ENCODE data around the gene SIAH2. TPM values are rescaled to one million over a fixed set of nuclear protein-coding genes. Genes with fewer than 3 reads are reported as not detected.
A peak's percentile ranks its signal among the peaks of the same experiment; 100 is the strongest.

SIAH2 gene
- total and polyA plus RNA-seq, 9 of the 15 experiments (the other 6 are each of a cell fraction or from before 2014, with no cell fraction given): 4.8 to 39.0 (median 29.9) TPM

DNA sequence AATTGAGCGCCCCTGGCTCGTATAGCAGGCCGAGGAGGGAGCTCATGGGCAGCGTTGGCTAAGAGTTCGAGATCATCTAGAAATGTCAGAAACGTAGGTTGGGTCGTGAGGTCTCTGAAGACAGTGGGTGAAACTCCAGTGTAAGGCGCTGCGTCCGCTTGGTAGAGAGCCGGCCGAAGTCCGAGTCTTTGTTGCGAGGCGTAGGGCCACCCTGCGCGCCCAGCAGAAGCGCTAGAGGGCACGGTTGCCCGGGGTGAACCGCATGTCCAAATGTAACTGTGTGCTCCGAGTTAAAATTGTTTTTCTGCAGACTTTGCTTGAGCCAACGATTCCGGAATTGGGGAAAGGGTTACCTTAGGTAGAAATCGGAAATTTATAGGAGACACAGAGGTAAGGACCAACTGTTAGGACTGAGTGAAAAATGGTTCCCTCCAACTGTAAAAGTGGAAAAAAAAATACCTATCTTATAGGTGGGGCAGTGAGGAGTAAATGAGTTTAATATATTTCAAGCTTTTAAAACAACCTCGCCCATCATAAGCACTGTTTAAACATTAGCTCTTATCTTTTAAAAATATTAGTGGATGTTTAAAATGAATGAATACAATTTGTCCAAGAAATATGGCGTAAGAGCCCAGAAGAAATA lies 993 bp upstream of the SIAH2 start:
- BruUV-seq (replicated peaks): TSS peak; percentile 93
- ATAC-seq (peak; percentile 76), DNase-seq (ENCODE audit: extremely low read depth in 1 of 4, low spot score in 3 of 4) (peak in 2 of 4 experiments; percentile 73 to 81), FAIRE-seq (no peak)
- Histone ChIP-seq H3K9me1 (ENCODE audit: control insufficient read depth, insufficient read depth, low read length) (no peaks in the 10 kb centered on the region), H3K4me2 (ENCODE audit: insufficient read depth, low read length) (peak overlapping the region; percentile 84), H3K79me2 (ENCODE audit: control insufficient read depth, insufficient read depth, low read length) (peaks cover 52% of the 10 kb centered on the region), H3K27ac (ENCODE audit: extremely low read depth, low read depth, low read length) (peak overlapping the region; percentile 84), H3K36me3 (ENCODE audit: control insufficient read depth, insufficient read depth, low read length) (peaks cover 18% of the 10 kb centered on the region), H4K20me1 (replicated peaks; ENCODE audit: control insufficient read depth, insufficient read depth, low read length) (no peaks in the 10 kb centered on the region), H2AFZ (ENCODE audit: low read depth, low read length) (peak overlapping the region; percentile 87), H3K9me3 (replicated peaks; ENCODE audit: control insufficient read depth, insufficient read depth, low read depth, low read length) (no peaks in the 10 kb centered on the region), H3K27me3 (ENCODE audit: control insufficient read depth in 2 of 2, insufficient read depth in 2 of 2, low read length in 2 of 2) (no peaks in the 10 kb centered on the region), H3K4me1 (replicated peaks in 1 of 2; ENCODE audit: control insufficient read depth in 2 of 2, insufficient read depth in 2 of 2, low read length in 2 of 2) (peaks cover 21 to 28% of the 10 kb centered on the region in 2 experiments; a peak in 4 of 5 replicates), H3K9ac (ENCODE audit: insufficient read depth in 1 of 2, low read depth in 2 of 2, low read length in 2 of 2) (peak overlapping the region; percentile 78 to 98), H3K4me3 (peak overlapping the region; percentile 72)
- in situ Hi-C loops (cut with MboI): no loop called here
- intact Hi-C loops (cut with micrococcal nuclease): loop anchor here (1.0 kb wide), 1 partner anchor 37 kb away; no protein-coding TSS in a partner anchor
- ChIA-PET POLR2A (interaction anchor here (0.6 to 2.1 kb wide), 10 partner anchors 8 to 220 kb away, joined by 3 to 10 read pairs (median 4); partner anchors contain the start of gene ERICH6), CTCF (ENCODE audit: low intra/inter-chr PET ratio) (no interaction called here)
- WGBS (ENCODE audit: insufficient coverage, low coverage, missing lambda C conversion rate): 3% methylated on average over 27 of the region's 27 CpGs
- TF ChIP-seq, protein P1, sequence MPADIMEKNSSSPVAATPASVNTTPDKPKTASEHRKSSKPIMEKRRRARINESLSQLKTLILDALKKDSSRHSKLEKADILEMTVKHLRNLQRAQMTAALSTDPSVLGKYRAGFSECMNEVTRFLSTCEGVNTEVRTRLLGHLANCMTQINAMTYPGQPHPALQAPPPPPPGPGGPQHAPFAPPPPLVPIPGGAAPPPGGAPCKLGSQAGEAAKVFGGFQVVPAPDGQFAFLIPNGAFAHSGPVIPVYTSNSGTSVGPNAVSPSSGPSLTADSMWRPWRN (IDR thresholded peaks at IDR 0.05; ENCODE audit: low read depth): no peak
- TF ChIP-seq BRCA1 (IDR thresholded peaks at IDR 0.05): no peak
- TF ChIP-seq BRCA1 (CRISPR knock-in tag; IDR thresholded peaks at IDR 0.05): no peak
- TF ChIP-seq, protein P2, sequence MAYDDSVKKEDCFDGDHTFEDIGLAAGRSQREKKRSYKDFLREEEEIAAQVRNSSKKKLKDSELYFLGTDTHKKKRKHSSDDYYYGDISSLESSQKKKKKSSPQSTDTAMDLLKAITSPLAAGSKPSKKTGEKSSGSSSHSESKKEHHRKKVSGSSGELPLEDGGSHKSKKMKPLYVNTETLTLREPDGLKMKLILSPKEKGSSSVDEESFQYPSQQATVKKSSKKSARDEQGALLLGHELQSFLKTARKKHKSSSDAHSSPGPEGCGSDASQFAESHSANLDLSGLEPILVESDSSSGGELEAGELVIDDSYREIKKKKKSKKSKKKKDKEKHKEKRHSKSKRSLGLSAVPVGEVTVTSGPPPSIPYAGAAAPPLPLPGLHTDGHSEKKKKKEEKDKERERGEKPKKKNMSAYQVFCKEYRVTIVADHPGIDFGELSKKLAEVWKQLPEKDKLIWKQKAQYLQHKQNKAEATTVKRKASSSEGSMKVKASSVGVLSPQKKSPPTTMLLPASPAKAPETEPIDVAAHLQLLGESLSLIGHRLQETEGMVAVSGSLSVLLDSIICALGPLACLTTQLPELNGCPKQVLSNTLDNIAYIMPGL (CRISPR knock-in tag; IDR thresholded peaks at IDR 0.05): no peak
- peak; percentile 39; the same call in 1 of the 2 replicates for TF ChIP-seq ADNP (tag; IDR thresholded peaks at IDR 0.05)
- TF ChIP-seq SMARCB1 (IDR thresholded peaks at IDR 0.05; ENCODE audit: insufficient read length, low read depth): peak; percentile 100
- TF ChIP-seq, protein P3, sequence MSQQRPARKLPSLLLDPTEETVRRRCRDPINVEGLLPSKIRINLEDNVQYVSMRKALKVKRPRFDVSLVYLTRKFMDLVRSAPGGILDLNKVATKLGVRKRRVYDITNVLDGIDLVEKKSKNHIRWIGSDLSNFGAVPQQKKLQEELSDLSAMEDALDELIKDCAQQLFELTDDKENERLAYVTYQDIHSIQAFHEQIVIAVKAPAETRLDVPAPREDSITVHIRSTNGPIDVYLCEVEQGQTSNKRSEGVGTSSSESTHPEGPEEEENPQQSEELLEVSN (IDR thresholded peaks at IDR 0.05; ENCODE audit: borderline replicate concordance in 1 of 2, extremely low read depth in 1 of 2, insufficient read depth in 1 of 2, insufficient read length in 1 of 2, low read depth in 1 of 2, low read length in 1 of 2, poor library complexity in 1 of 2, severe bottlenecking in 1 of 2): peak in 1 of 2 experiments; percentile 69
- TF ChIP-seq CBX8 (IDR thresholded peaks at IDR 0.05; ENCODE audit: borderline replicate concordance, extremely low read depth, low read depth, low read length, poor library complexity, severe bottlenecking): no peak
- TF ChIP-seq GABPB2 (CRISPR knock-in tag; conservative IDR thresholded peaks at IDR 0.05): no peak
- no peak for TF ChIP-seq PHTF2 (CRISPR knock-in tag; IDR thresholded peaks at IDR 0.05)
- TF ChIP-seq FOSL1 (tag; conservative IDR thresholded peaks at IDR 0.05): 0 out of 2 replicates have a peak, but pooled peaks have one; percentile 4
- no peak for TF ChIP-seq FOXM1 (IDR thresholded peaks at IDR 0.05; ENCODE audit: low read depth)
- peak; percentile 48; the same call in 1 of the 2 replicates for TF ChIP-seq FOXM1 (CRISPR knock-in tag; IDR thresholded peaks at IDR 0.05; ENCODE audit: low read depth)
- peak; percentile 22; the same call in 1 of the 2 replicates for TF ChIP-seq TEAD4 (IDR thresholded peaks at IDR 0.05; ENCODE audit: low read length)
- no peak for TF ChIP-seq TEAD4 (CRISPR knock-in tag; IDR thresholded peaks at IDR 0.05; ENCODE audit: borderline replicate concordance)
- TF ChIP-seq NR2C2 (CRISPR knock-in tag; IDR thresholded peaks at IDR 0.05): no peak
- TF ChIP-seq NR2C2 (tag; IDR thresholded peaks at IDR 0.05): 0 out of 2 replicates have a peak, but pooled peaks have one; percentile 18
- peak; percentile 23; the same call in 1 of the 2 replicates for TF ChIP-seq ATF7 (IDR thresholded peaks at IDR 0.05)
